Natural killer cell (primary cell): ENCODE results near the gene FUT3. TPM values are rescaled to one million over a fixed set of nuclear protein-coding genes. Genes with fewer than 3 reads are reported as not detected.

Source experiments
- ATAC-seq, 3 donors: fragments of 150-1000 bp in 2 of 3; fragments of 200-7000 bp in 1 of 3; cut with Tn5 transposase; 1 replicate in 1 of 3; 2 replicates in 2 of 3; pipeline ENCODE4 v1.10.0; 2021; ENCODE audit warnings: mild to moderate bottlenecking in 2 of 3, moderate library complexity in 2 of 3
- DNase-seq, 2 donors: peaks; one replicate each; pipeline versions ENCODE4 v3.0.0 to v3.0.0-alpha.2; 2013 to 2021; ENCODE audit warnings: mixed read lengths in 1 of 2
- H3K27ac ChIP-seq: one replicate; pipeline ENCODE4 v1.5.1; 2013; ENCODE audit warnings: mild to moderate bottlenecking, low read length
- H3K27me3 ChIP-seq: one replicate; pipeline ENCODE4 v1.6.1; 2013; ENCODE audit warnings: low read length; ENCODE audit not compliant: control insufficient read depth, insufficient read depth
- H3K36me3 ChIP-seq: one replicate; pipeline ENCODE4 v1.6.1; 2013; ENCODE audit warnings: low read length; ENCODE audit not compliant: control insufficient read depth, insufficient read depth
- H3K4me1 ChIP-seq: one replicate; pipeline ENCODE4 v1.6.1; 2013; ENCODE audit warnings: low read length; ENCODE audit not compliant: control insufficient read depth, insufficient read depth
- H3K4me3 ChIP-seq: one replicate; pipeline ENCODE4 v1.5.1; 2013; ENCODE audit warnings: low read length
- H3K9me3 ChIP-seq: one replicate; pipeline ENCODE4 v1.6.1; 2013; ENCODE audit warnings: low read length; ENCODE audit not compliant: control insufficient read depth, insufficient read depth
- H3K27ac Mint-ChIP-seq, 2 donors: one replicate each; pipeline ENCODE4 v1.8.0; 2022; ENCODE audit warnings: mild to moderate bottlenecking in 2 of 2, mixed read lengths in 2 of 2, moderate library complexity in 1 of 2
- H3K27me3 Mint-ChIP-seq, 2 donors: one replicate each; pipeline ENCODE4 v1.8.0; 2022; ENCODE audit warnings: low read depth in 2 of 2, mixed read lengths in 2 of 2
- H3K36me3 Mint-ChIP-seq: one replicate; pipeline ENCODE4 v1.8.0; 2022; ENCODE audit warnings: mixed read lengths
- H3K4me1 Mint-ChIP-seq, 2 donors: one replicate each; pipeline ENCODE4 v1.8.0; 2022; ENCODE audit warnings: mixed read lengths in 2 of 2
- H3K4me3 Mint-ChIP-seq: one replicate; pipeline ENCODE4 v1.8.0; 2022; ENCODE audit warnings: mild to moderate bottlenecking, moderate library complexity, mixed read lengths
- H3K9me3 Mint-ChIP-seq, 2 donors: one replicate each; pipeline ENCODE4 v1.8.0; 2022; ENCODE audit warnings: mixed read lengths in 2 of 2
- WGBS: methylation state at CpG from one replicate; pipeline ENCODE4 v1.1.7; 2013; ENCODE audit warnings: missing lambda C conversion rate; ENCODE audit not compliant: insufficient coverage; 5-methylcytosine and 5-hydroxymethylcytosine counted together
- intact Hi-C: fragments of 100-400 bp; cut with micrococcal nuclease; formaldehyde crosslinking; loops from one replicate; pipeline ENCODE4 v1.14.2; 2022
- total RNA-seq, 4 donors: library from RNA; stranded (reverse); fragments of 120-200 nt in 1 of 4; gene quantifications; one replicate each; pipeline versions ENCODE4 v1.2.3 to v1.2.4, GENCODE V29; 2013 to 2022
- TF ChIP-seq, protein P1 (sequence below): fragments of 200-600 bp; IDR thresholded peaks from one replicate; pipeline ENCODE4 v1.8.0; 2022; ENCODE audit warnings: antibody characterized with exemption

Gene FUT3
- total RNA-seq, 3 donors from 2014 or later (not counting 1 experiment from before 2014, with no cell fraction given): not detected

DNA sequence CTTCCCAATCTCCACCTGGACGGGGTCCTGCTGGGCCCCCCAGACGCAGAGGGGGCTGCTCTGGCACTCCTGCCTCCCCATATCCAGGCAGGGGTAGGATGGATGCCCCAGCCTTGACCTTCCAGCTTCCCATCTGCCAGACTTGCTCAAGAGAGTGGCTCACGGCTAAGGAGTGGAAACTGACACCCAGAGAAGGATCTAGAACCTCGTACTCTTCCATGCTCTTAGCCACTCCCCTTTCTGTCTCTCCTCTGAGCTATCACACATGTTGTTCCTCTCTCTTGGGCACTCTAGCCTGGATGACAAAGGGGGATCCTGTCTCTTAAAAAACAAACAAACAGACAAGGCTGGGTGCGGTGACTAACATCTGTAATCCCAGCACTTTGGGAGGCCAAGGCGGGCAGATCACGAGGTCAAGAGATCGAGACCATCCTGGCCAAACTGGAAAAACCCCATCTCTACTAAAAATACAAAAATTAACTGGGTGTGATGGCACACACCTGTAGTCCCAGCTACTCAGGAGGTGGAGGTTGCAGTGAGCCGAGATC is 31.2 kb upstream of the FUT3 start:
- Mint-ChIP-seq H3K36me3 (no peaks in the 10 kb centered on the region), H3K27ac (no peak overlapping the region), H3K9me3 (no peaks in the 10 kb centered on the region), H3K27me3 (peaks cover 0 to 11% of the 10 kb centered on the region in 2 donors), H3K4me1 (no peaks in the 10 kb centered on the region), H3K4me3 (no peak overlapping the region)
- no peaks in the 10 kb centered on the region for H3K9me3 ChIP-seq
- TF ChIP-seq, protein P1, sequence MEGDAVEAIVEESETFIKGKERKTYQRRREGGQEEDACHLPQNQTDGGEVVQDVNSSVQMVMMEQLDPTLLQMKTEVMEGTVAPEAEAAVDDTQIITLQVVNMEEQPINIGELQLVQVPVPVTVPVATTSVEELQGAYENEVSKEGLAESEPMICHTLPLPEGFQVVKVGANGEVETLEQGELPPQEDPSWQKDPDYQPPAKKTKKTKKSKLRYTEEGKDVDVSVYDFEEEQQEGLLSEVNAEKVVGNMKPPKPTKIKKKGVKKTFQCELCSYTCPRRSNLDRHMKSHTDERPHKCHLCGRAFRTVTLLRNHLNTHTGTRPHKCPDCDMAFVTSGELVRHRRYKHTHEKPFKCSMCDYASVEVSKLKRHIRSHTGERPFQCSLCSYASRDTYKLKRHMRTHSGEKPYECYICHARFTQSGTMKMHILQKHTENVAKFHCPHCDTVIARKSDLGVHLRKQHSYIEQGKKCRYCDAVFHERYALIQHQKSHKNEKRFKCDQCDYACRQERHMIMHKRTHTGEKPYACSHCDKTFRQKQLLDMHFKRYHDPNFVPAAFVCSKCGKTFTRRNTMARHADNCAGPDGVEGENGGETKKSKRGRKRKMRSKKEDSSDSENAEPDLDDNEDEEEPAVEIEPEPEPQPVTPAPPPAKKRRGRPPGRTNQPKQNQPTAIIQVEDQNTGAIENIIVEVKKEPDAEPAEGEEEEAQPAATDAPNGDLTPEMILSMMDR: no peak
- H3K36me3 ChIP-seq: no peaks in the 10 kb centered on the region
- H3K4me3 ChIP-seq: no peak overlapping the region
- DNase-seq (no peak), ATAC-seq (no peak)
- H3K27me3 ChIP-seq: peaks cover 5% of the 10 kb centered on the region
- intact Hi-C loops: no loop called here
- H3K4me1 ChIP-seq: no peaks in the 10 kb centered on the region
- no peak overlapping the region for H3K27ac ChIP-seq
- 71% methylated on average over 9 of the region's 9 CpGs for WGBS

DNA sequence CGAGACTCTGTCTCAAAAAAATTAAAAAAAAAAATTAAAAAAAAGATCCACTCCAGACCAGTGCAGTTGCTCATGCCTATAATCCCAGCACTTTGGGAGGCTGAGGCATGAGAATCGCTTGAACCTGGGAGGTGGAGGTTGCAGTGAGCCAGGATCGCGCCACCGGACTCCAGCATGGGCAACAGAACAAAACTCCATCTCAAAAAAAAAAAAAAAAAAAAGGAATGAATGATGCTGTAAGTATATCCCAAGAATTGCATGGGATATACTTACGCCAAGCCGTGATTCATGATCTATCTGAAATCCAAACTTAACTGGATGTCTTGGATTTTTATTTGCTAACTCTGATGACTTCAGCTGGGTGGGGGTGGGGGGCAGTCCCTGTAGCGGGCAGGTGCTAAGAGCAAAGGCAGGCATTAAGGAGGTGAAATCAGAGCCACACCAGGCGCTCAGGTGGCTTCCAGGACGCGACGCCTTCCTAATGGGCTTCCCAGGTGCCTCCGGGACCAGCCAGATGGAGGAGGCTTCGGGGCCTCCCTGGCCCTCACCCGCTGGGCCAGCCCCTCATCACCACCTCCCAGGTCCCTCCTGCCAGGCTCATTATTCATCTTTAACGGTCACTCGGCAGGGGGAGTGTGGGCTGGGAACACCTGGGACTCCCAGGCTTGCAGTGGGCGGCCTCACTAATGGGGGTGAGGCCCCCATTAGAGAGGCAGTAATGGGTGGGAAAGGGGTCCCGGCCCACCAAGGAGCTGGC is 30.5 kb upstream of the FUT3 start:
- TF ChIP-seq, protein P1: no peak
- Mint-ChIP-seq H3K27ac (no peak overlapping the region), H3K4me3 (no peak overlapping the region), H3K36me3 (no peaks in the 10 kb centered on the region), H3K27me3 (peaks cover 0 to 13% of the 10 kb centered on the region in 2 donors), H3K9me3 (no peaks in the 10 kb centered on the region), H3K4me1 (no peaks in the 10 kb centered on the region)
- ATAC-seq (no peak), DNase-seq (no peak)
- Histone ChIP-seq H3K4me1 (no peaks in the 10 kb centered on the region), H3K9me3 (no peaks in the 10 kb centered on the region), H3K4me3 (no peak overlapping the region), H3K36me3 (no peaks in the 10 kb centered on the region), H3K27ac (no peak overlapping the region), H3K27me3 (peaks cover 5% of the 10 kb centered on the region)
- intact Hi-C loops: no loop called here
- 50% methylated on average over 15 of the region's 19 CpGs for WGBS

DNA sequence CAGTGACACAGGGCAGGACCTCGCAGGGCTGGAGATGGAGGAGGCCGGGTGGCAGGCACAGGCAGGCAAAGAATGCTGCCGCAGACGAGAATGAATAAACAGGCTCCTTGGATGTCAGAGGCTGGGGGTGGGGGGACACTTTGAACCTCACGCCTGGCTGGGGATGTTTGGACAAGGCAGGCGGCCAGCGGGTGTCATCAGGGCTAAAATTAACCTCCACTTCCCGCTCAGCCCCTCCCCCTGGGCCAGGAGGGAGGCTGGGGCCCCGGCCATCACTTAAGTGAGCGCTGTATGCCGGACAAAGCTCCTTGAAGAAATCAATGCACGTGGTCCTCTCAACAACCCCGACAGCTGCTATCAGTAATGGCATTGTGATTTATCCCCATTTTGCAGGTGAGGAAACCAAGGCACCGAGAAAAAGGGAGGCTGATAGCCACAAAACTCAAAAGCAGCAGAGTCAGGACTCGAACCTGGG is 29.4 kb upstream of the FUT3 start:
- no peak overlapping the region for H3K4me3 ChIP-seq
- ATAC-seq (no peak), DNase-seq (no peak)
- TF ChIP-seq, protein P1: no peak
- intact Hi-C loops: no loop called here
- no peaks in the 10 kb centered on the region for H3K36me3 ChIP-seq
- peaks cover 5% of the 10 kb centered on the region for H3K27me3 ChIP-seq
- H3K9me3 Mint-ChIP-seq: no peaks in the 10 kb centered on the region
- H3K27ac ChIP-seq: no peak overlapping the region
- H3K27ac Mint-ChIP-seq: no peak overlapping the region
- no peaks in the 10 kb centered on the region for H3K36me3 Mint-ChIP-seq
- H3K4me3 Mint-ChIP-seq: no peak overlapping the region
- H3K4me1 ChIP-seq: no peaks in the 10 kb centered on the region
- H3K4me1 Mint-ChIP-seq: no peaks in the 10 kb centered on the region
- H3K27me3 Mint-ChIP-seq: peaks cover 0 to 17% of the 10 kb centered on the region in 2 donors
- WGBS: 21% methylated on average over 15 of the region's 15 CpGs
- H3K9me3 ChIP-seq: no peaks in the 10 kb centered on the region
